Keratinocyte (primary cell): ENCODE measurements around the gene FCRLB.

ENCODE experiments used
- EZH2 ChIP-seq: IDR thresholded peaks from one replicate; pipeline ENCODE4 v1.6.1; 2012; ENCODE audit warnings: inconsistent platforms, mild to moderate bottlenecking, low read length, moderate library complexity
- TF ChIP-seq, protein P1 (sequence below), 3 experiments: IDR thresholded peaks in 1 of 3; conservative IDR thresholded peaks in 1 of 3; optimal IDR thresholded peaks in 1 of 3; 2 replicates in 2 of 3; 3 replicates in 1 of 3; pipeline versions ENCODE3 to v1.5.1; 2011; ENCODE audit warnings: low read length in 3 of 3, mild to moderate bottlenecking in 3 of 3, moderate library complexity in 2 of 3, control low read depth in 1 of 3, inconsistent platforms in 1 of 3; ENCODE audit not compliant: insufficient read depth in 2 of 3; ENCODE audit errors: extremely low read depth in 1 of 3

DNA sequence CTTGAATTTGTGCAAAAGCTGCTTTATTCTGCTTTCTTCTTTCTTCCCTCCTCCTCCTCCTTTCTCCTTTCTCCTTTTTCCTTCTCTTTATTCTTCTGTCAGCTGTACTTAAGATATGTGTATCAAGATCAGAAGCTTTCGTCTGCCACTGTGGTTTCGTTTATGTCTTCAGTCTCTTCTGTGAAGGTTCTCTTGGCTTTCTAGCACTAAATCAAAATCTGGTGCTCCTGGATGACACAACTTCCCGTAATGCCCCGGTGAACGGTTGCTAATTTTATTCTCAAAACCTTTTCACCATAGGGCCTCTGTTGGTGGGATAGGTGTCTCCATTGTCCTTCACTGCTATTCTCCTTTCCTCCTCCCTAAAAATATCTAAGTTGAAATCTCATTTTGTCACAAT lies 49.8 kb downstream of the FCRLB start:
- TF ChIP-seq, protein P1, sequence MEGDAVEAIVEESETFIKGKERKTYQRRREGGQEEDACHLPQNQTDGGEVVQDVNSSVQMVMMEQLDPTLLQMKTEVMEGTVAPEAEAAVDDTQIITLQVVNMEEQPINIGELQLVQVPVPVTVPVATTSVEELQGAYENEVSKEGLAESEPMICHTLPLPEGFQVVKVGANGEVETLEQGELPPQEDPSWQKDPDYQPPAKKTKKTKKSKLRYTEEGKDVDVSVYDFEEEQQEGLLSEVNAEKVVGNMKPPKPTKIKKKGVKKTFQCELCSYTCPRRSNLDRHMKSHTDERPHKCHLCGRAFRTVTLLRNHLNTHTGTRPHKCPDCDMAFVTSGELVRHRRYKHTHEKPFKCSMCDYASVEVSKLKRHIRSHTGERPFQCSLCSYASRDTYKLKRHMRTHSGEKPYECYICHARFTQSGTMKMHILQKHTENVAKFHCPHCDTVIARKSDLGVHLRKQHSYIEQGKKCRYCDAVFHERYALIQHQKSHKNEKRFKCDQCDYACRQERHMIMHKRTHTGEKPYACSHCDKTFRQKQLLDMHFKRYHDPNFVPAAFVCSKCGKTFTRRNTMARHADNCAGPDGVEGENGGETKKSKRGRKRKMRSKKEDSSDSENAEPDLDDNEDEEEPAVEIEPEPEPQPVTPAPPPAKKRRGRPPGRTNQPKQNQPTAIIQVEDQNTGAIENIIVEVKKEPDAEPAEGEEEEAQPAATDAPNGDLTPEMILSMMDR (optimal IDR thresholded peaks at IDR 0.05 in 1 of 3, IDR thresholded peaks at IDR 0.05 in 1 of 3, conservative IDR thresholded peaks at IDR 0.05 in 1 of 3; ENCODE audit: extremely low read depth in 1 of 3, insufficient read depth in 2 of 3, low read length in 3 of 3) = no peak
- TF ChIP-seq EZH2 = no peak
